Activated naive CD4-positive, alpha-beta T cell (primary cell): ENCODE data around the gene GCFC2.
"Not testable (repeated sequence)": the region's sequence is repeated elsewhere in the genome, so short reads cannot be mapped to it uniquely, and the experiment has no call there.

Source experiments
- DNase-seq, 4 experiments: peaks; one replicate each; lab custom pipeline; 2025; lab: John Stamatoyannopoulos, UW

Gene GCFC2

GRCh38 chr2:75679556-75679955 lies 31.2 kb downstream of the GCFC2 start:
- no peak for DNase-seq

DNA sequence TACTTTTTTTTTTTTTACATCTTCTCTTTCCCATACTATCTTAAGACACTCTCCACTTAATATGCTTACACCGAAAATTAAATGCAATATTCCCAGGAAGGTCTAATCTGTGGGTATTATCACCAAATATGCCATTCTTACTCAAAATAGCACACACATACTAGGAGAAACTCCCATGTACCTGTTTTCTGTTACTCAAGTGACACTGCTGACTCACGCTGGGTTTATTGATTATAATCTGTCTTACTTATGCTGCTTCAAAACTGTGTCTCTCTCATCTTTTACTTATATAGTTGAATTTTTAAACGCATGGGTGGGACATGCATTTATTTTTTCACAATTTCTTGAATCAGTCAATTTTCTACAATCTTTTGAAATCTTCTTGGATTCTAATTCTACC lies 34.3 kb downstream of the GCFC2 start:
- no peak for DNase-seq

DNA sequence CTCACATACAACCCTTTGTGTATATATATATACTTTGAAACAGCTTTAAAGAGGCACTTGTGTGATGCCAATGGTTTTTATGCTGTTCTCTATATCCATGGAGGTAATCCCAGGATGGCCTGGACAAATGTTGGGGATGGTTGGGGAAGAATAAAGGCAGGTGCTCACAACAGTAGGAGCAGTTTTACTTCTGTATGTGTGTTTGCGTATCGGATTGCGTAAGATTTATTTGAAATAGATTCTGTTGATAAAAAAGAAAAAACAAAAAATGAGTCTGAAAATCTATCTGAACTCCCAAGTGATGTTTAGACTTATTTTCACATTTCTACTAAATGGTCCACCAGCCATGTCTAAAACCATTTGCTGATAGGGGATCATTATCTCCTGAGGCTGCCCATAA lies 34.8 kb downstream of the GCFC2 start:
- DNase-seq: no peak

DNA sequence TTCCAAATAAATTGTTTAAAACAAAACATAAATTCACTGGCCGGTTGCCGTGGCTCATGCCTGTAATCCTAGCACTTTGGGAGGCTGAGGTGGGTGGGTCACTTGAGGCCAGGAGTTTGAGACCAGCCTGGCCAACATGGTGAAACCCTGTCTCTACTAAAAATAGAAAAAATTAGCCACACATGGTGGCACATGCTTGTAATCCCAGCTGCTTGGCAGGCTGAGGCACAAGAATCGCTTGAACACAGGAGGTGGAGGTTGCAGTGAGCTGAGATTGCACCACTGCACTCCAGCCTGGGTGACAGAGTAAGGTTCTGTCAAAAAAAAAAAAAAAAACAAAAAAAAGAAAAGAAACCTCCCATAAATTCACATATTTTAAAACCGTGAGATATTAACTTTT lies 35.3 kb downstream of the GCFC2 start:
- not testable (repeated sequence) for DNase-seq

GRCh38 chr2:75667884-75668283 lies 42.8 kb downstream of the GCFC2 start:
- no peak for DNase-seq

DNA sequence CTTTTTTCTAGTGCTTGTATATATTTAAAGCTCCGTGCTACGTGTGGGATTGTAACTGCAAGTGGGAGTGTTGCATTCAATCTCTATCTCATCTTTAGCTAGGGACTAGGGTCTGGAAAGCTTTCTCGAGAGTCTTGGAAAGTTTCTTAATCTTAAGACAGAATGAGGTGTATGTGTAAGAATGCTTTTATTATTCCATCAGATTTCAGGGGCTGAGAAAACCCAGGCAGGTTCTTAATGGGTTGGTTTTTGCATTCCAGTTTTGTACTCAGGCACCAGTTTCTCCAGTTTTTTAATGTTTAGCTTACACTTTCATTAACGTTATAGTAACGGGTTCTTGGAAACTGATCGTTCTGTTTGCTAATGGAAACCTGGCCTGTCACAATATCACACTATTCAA lies 43.8 kb downstream of the GCFC2 start:
- DNase-seq: no peak

DNA sequence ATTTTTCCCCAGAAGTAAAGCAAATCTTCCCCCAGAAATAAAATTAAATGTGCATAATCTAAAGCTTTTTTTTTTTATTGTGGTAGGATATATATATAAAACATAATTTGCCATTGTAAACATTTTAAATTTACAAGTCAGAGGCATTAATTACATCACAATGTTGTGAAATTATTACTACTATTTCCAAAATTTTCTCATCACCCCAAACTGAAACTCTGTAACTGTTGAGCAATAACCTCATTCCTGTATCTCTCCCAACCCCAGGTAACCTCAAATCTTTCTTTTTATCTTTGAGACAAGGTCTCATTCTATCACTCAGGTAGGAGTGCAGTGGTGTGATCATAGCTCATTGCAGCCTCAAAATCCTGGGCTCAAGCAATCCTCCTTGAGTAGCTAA lies 52.9 kb downstream of the GCFC2 start:
- no peak for DNase-seq

- DNase-seq: no peak
These were observed 54.2 kb downstream of the GCFC2 start for GRCh38 chr2:75656563-75656962.

GRCh38 chr2:75655861-75656260 lies 54.9 kb downstream of the GCFC2 start:
- no peak for DNase-seq

DNA sequence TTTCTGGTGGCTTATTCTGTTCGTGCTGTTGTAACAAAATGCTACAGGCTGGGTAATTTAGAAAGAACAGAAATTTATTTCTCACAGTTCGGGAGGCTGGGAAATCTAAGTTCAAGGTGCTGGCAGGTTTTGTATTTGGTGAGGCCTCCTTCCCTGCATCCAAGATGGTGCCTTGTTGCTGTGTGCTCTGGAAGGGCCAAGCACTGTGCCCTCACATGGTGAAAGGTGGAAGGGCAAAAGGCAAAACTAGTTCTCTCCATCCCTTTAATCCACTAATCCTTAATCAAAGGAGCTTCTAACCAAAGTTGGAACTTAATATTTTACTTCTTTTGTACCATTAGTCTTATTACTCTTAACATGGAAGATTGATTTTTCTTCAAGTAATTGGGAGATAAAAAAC lies 56.7 kb downstream of the GCFC2 start:
- DNase-seq: no peak

DNA sequence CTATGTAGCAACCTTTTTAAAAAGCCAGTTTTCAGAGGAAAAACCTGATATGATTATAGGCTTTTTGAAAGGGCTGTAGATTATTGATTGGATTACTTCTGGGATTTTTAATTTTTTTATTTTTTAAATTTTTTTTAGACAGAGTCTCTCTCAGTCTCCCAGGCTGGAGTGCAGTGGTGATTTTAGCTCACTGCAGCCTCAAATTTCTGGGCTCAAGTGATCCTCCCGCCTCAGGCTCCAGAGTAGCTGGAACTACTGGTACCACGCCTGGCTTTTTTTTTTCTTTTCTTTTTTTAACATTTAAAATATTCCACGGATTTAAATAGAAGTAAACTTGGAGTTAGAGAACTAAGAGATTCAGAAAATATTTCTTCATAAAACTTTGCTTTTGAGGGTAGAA lies 62.9 kb downstream of the GCFC2 start:
- DNase-seq: no peak

DNA sequence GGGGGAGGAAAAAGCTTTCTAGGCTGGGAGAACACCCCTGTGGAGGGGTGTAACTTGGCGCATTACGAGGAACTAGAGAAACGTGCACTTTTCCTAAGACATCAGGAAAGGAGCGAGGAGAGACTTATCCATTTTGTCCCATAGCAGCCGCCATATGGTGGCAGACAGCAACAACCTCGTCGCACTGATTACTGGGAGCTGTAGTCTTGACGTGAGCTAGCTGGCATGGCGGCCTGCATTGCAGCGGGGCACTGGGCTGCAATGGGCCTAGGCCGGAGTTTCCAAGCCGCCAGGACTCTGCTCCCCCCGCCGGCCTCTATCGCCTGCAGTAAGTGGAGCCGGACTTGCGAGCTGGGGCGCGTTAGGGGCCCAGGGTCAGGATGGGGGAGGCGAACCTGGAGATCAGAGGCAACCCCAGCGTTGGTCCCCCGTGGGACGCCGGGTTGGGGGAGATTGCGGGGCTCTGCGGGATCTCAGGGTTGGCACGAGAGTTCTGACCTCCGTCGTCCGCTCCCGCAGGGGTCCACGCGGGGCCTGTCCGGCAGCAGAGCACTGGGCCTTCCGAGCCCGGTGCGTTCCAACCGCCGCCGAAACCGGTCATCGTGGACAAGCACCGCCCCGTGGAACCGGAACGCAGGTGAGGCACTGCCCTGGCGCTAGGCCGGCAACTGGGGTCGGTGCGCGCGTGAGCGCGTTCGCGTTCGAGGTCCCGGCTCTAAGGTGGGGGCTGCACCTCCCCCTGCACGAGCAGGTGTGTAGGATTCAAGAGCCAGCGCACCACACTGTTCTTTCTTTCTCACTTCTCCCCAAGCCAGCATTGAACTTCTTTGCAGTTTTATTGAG lies 63.9 kb downstream of the GCFC2 start, which contains the start of gene MRPL19:
Gene MRPL19 (plus strand): TSS at position 201 of the 843 bp plus-strand sequence. CDS start 25 bp downstream, at position 226.
- DNase-seq: peak; percentile 25 to 59 (median 34)

- DNase-seq: no peak
These were observed 64.6 kb downstream of the GCFC2 start for GRCh38 chr2:75646090-75646582.

DNA sequence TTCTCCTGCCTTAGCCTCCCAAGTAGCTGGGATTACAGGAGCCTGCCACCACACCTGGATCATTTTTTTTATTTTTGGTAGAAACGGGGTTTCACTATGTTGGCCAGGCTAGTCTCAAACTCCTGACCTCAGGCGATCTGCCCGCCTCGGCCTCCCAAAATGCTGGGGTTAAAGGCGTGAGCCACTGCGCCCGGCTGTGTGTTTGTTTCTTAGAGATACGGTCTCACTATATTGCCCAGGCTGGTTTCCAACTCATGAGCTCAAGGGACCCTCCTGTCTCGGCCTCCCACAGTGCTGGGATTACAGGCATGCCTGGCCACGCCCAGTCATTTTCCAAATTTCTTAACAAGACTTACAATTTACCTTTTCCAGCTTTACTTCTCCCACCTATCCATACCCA lies 65.1 kb downstream of the GCFC2 start:
- no peak for DNase-seq

GRCh38 chr2:75643980-75644379 lies 66.7 kb downstream of the GCFC2 start:
- DNase-seq: no peak

GRCh38 chr2:75641587-75641986 lies 69.1 kb downstream of the GCFC2 start:
- no peak for DNase-seq

- peak in 3 of 4 experiments; percentile 4 to 30 (median 6) for DNase-seq
These were observed 70.0 kb downstream of the GCFC2 start for GRCh38 chr2:75640621-75641121.

DNA sequence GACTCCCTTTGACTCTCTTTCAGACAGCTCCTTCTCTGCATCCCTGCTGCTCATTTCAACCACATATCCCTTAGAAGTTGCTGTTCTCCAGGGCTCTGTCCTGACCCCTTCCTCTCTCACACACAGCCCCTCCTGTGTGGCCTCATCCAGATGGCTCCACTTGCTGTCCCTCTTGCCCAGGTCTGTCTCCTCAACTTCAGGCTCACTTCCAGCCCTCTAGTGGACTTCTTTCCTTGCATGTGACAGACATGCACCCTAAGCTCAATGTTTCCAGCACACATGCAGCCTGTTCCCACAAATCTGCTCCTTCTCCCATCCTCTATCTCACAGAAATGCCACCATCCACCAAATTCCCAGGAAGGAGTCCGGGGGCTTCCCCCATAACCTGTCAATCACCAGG lies 73.1 kb downstream of the GCFC2 start:
- DNase-seq: no peak

DNA sequence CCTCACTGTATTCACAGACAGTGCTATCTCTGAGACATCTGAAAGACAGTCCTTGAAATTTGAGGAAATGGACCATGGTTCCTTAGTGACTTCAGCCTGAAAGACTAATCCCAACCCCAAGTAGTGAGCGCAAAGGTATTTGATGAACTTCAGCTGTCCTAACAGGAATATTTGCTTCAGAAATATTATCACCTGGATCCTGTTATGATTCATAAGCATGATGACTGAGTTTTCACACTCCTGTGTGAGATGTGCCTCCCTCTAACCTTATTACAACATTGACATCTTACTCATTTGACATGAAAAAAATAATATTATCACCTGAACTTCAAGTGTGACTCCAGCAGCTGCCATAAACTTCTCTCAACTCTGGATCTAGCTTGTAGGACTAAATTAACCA lies 75.8 kb downstream of the GCFC2 start:
- no peak for DNase-seq

DNA sequence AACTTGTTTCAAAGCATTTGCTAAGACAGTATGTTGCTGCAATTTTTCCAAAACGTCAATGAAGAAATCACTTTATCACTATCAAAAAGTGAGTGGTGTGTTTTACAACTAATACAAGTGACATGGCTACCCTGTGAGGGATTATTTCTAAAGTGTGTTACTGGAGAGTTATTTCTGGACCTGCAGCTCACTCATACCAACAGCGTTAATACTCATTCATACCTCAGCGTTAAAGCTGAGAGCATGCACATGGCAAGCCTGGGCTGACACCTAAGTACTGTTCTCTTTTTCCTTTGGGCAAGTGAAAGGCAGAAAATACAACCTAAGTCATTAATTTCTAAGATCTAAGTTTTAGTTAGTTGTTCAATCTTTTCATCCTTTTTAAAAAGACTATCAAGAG lies 77.1 kb downstream of the GCFC2 start:
- DNase-seq: no peak

- DNase-seq: no peak
These were observed 77.9 kb downstream of the GCFC2 start for GRCh38 chr2:75632813-75633212.

DNA sequence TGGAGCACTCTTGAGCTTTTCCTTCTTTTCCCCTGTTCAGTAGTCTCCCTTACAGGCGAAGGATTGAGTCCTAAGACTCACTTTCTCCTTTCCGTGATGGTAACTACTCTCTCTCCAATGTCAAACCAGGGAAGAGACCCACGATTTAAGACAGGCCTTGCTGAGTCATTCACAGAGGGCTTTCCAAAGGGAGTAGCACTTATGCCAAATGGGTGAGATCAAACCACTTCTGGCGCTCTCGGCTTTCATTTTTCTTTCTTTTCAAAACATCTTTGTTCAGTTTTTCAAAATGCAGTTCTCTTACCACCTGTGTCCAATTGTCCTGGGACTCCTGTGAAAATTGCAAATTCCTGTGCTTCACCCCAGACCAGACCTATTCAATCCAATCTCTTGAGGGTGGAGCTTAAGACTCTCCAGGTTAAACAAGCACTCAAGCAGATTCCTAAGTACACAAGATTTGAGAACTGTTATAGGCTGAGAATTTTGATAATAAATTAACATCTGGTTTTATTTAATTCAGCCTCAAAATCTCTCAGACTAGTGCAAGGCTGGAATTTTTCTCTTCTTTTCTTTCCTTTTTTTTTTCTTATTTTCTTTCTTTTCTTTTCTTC lies 78.5 kb downstream of the GCFC2 start:
- DNase-seq: no peak

GRCh38 chr2:75627902-75628504 lies 82.7 kb downstream of the GCFC2 start:
- peak in 3 of 4 experiments; percentile 16 to 47 (median 39) for DNase-seq
